H9 (cell line): Measurements from ENCODE around the gene BOD1. TPM values are rescaled to one million over a fixed set of nuclear protein-coding genes. Genes with fewer than 3 reads are reported as not detected.

ENCODE experiments used
- DNase-seq: peaks from one replicate; pipeline ENCODE4 v3.0.0-alpha.2; 2017
- H2AFZ ChIP-seq: one replicate; pipeline ENCODE4 v1.6.1; 2013; ENCODE audit warnings: mild to moderate bottlenecking, low read length, control low read depth, moderate library complexity
- H2AK5ac ChIP-seq: 2 replicates; pipeline ENCODE4 v1.6.1; 2013; ENCODE audit warnings: low read length, control low read depth, mixed read lengths; ENCODE audit not compliant: insufficient read length
- H2BK120ac ChIP-seq: one replicate; pipeline ENCODE4 v1.6.1; 2013; ENCODE audit warnings: low read depth, mild to moderate bottlenecking, low read length, control low read depth, inconsistent platforms; ENCODE audit not compliant: poor library complexity, severe bottlenecking
- H2BK12ac ChIP-seq: 2 replicates; pipeline ENCODE4 v1.6.1; 2013; ENCODE audit warnings: low read length, control low read depth, mixed read lengths, low read depth; ENCODE audit not compliant: insufficient read length
- H2BK15ac ChIP-seq: 2 replicates; pipeline ENCODE4 v1.6.1; 2013; ENCODE audit warnings: low read depth, low read length, control low read depth
- H2BK20ac ChIP-seq: one replicate; pipeline ENCODE4 v1.6.1; 2013; ENCODE audit warnings: low read depth, mild to moderate bottlenecking, low read length, control low read depth, inconsistent platforms; ENCODE audit not compliant: poor library complexity, severe bottlenecking
- H2BK5ac ChIP-seq: 2 replicates; pipeline ENCODE4 v1.6.1; 2013; ENCODE audit warnings: low read length, control low read depth, mixed read lengths; ENCODE audit not compliant: insufficient read length
- H3K14ac ChIP-seq: 2 replicates; pipeline ENCODE4 v1.6.1; 2013; ENCODE audit warnings: low read length, control low read depth; ENCODE audit not compliant: insufficient read depth
- H3K18ac ChIP-seq: 2 replicates; pipeline ENCODE4 v1.6.1; 2013; ENCODE audit warnings: low read depth, mild to moderate bottlenecking, mixed read lengths, low read length, control low read depth; ENCODE audit not compliant: insufficient read length
- H3K23ac ChIP-seq: 2 replicates; pipeline ENCODE4 v1.6.1; 2013; ENCODE audit warnings: low read length, control low read depth, mixed read lengths, low read depth; ENCODE audit not compliant: insufficient read length
- H3K23me2 ChIP-seq: 2 replicates; pipeline ENCODE4 v1.6.1; 2013; ENCODE audit warnings: low read depth, mild to moderate bottlenecking, mixed read lengths, low read length, control low read depth; ENCODE audit not compliant: insufficient read length, poor library complexity, severe bottlenecking
- H3K27ac ChIP-seq: 2 replicates; pipeline ENCODE4 v1.5.1; 2013; ENCODE audit warnings: low read length, control low read depth, mixed read lengths, low read depth; ENCODE audit not compliant: insufficient read length
- H3K27me3 ChIP-seq: 2 replicates; pipeline ENCODE4 v1.6.1; 2013; ENCODE audit warnings: low read length, control low read depth, inconsistent platforms; ENCODE audit not compliant: insufficient read depth
- H3K4ac ChIP-seq: 2 replicates; pipeline ENCODE4 v1.6.1; 2013; ENCODE audit warnings: low read depth, mild to moderate bottlenecking, control low read depth, inconsistent platforms, low read length, moderate library complexity
- H3K4me1 ChIP-seq: 2 replicates; pipeline ENCODE4 v1.6.1; 2013; ENCODE audit warnings: low read length, control low read depth, inconsistent platforms; ENCODE audit not compliant: insufficient read depth
- H3K4me2 ChIP-seq: 2 replicates; pipeline ENCODE4 v1.6.1; 2013; ENCODE audit warnings: low read length, control low read depth, mixed read lengths; ENCODE audit not compliant: insufficient read length, insufficient read depth
- H3K56ac ChIP-seq: 2 replicates; pipeline ENCODE4 v1.6.1; 2013; ENCODE audit warnings: low read depth, mild to moderate bottlenecking, mixed read lengths, low read length, control low read depth; ENCODE audit not compliant: insufficient read length
- H3K79me1 ChIP-seq: 2 replicates; pipeline ENCODE4 v1.6.1; 2013; ENCODE audit warnings: low read depth, mild to moderate bottlenecking, moderate library complexity, low read length, control low read depth, inconsistent platforms; ENCODE audit not compliant: insufficient read depth, poor library complexity, severe bottlenecking
- H3K79me2 ChIP-seq: 2 replicates; pipeline ENCODE4 v1.6.1; 2013; ENCODE audit warnings: low read length, control low read depth, inconsistent platforms; ENCODE audit not compliant: insufficient read depth
- H3K9ac ChIP-seq: 2 replicates; pipeline ENCODE4 v1.6.1; 2013; ENCODE audit warnings: low read length, control low read depth, mixed read lengths; ENCODE audit not compliant: insufficient read length; ENCODE audit errors: extremely low read depth
- H3K9me3 ChIP-seq: one replicate; pipeline ENCODE4 v1.6.1; 2013; ENCODE audit warnings: low read depth, low read length, inconsistent platforms; ENCODE audit not compliant: control insufficient read depth
- H3T11ph ChIP-seq: one replicate; pipeline ENCODE4 v1.6.1; 2013; ENCODE audit warnings: mild to moderate bottlenecking, low read length, control low read depth, inconsistent platforms
- H4K20me1 ChIP-seq: one replicate; pipeline ENCODE4 v1.6.1; 2013; ENCODE audit not compliant: control insufficient read depth, insufficient read length, insufficient read depth
- H4K5ac ChIP-seq: 2 replicates; pipeline ENCODE4 v1.6.1; 2013; ENCODE audit warnings: low read depth, mild to moderate bottlenecking, mixed read lengths, low read length, control low read depth; ENCODE audit not compliant: insufficient read length
- H4K8ac ChIP-seq: replicated peaks from 2 replicates; pipeline ENCODE4 v1.6.1; 2013; ENCODE audit warnings: low read length, control low read depth, mixed read lengths, low read depth; ENCODE audit not compliant: insufficient read length
- H4K91ac ChIP-seq: 2 replicates; pipeline ENCODE4 v1.6.1; 2013; ENCODE audit warnings: low read depth, mild to moderate bottlenecking, moderate library complexity, mixed read lengths, low read length, control low read depth; ENCODE audit not compliant: insufficient read length
- H3K27ac Mint-ChIP-seq, 3 experiments: 2 replicates in 2 of 3; 3 replicates in 1 of 3; pipeline ENCODE4 v1.8.0; 2020 to 2021; ENCODE audit warnings: mixed read lengths in 3 of 3, mild to moderate bottlenecking in 1 of 3, moderate library complexity in 1 of 3
- H3K27me3 Mint-ChIP-seq: 2 replicates; pipeline ENCODE4 v1.8.0; 2021; ENCODE audit warnings: low read depth, mild to moderate bottlenecking, moderate library complexity, mixed read lengths
- H3K36me3 Mint-ChIP-seq, 3 experiments: 2 replicates in 2 of 3; 3 replicates in 1 of 3; pipeline ENCODE4 v1.8.0; 2020 to 2021; ENCODE audit warnings: low read depth in 3 of 3, mixed read lengths in 3 of 3; ENCODE audit not compliant: insufficient read depth in 1 of 3
- H3K4me1 Mint-ChIP-seq, 2 experiments: 2 replicates each; pipeline ENCODE4 v1.8.0; 2020; ENCODE audit warnings: mixed read lengths in 2 of 2
- H3K4me3 Mint-ChIP-seq, 2 experiments: 2 replicates in 1 of 2; 3 replicates in 1 of 2; pipeline ENCODE4 v1.8.0; 2020 to 2021; ENCODE audit warnings: mild to moderate bottlenecking in 2 of 2, mixed read lengths in 2 of 2, moderate library complexity in 1 of 2
- H3K9me3 Mint-ChIP-seq, 2 experiments: 2 replicates in 1 of 2; 3 replicates in 1 of 2; pipeline ENCODE4 v1.8.0; 2020; ENCODE audit warnings: mild to moderate bottlenecking in 2 of 2, mixed read lengths in 2 of 2, moderate library complexity in 1 of 2
- WGBS: extraction: QIAGEN DNeasy Blood & Tissue Kit; methylation state at CpG from one replicate; pipeline ENCODE4 v1.1.7; 2013; ENCODE audit warnings: missing lambda C conversion rate, low lambda C conversion rate, mixed read lengths; ENCODE audit not compliant: insufficient read length; ENCODE audit errors: extremely low coverage; 5-methylcytosine and 5-hydroxymethylcytosine counted together
- total RNA-seq: library from RNA; stranded (reverse); gene quantifications from 2 replicates; pipeline ENCODE4 v1.2.1, GENCODE V29; 2021
- TF ChIP-seq, protein P1 (sequence below): fragments of 200-600 bp; sonication (generic); conservative IDR thresholded peaks from 3 replicates; pipeline ENCODE4 v1.8.0; 2021; ENCODE audit warnings: antibody characterized with exemption, mild to moderate bottlenecking

The BOD1 gene
- total RNA-seq, 1 experiment from 2014 or later, result 121 TPM

DNA sequence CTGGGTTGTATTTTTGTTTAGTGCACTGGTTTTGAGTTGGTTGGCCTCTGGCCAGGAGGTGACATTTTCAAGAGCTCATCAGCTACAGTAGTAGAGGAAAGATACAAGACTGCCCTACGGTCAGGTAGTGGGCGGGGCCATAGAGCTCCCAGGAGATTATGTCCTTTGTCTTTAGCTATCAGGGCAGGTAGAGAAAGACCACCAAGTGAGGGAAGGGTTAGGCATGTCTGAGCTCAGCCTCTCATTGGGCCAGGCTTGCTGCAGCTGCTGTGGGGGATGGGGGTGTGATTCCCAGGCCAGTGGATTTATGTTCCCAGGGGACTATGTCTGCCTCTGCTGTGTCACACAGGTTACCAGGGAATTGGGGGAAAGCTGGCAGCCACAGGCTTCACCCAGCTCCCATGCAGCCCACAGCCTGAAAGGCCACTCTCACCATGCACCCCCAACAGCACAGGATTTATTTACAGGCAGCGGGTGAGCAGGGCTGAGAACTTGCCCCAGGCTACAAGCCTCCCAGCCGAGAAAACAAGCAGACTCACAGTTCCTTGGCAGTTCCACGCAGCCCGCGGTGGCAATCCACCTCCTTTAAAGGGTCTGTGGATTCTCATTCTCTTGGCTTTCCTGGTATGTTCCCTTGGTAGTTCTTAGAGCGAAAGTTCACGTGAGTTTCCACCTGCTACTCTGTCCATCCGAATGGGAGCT is 37.5 kb upstream of the BOD1 start:
- no peak overlapping the region for H3T11ph ChIP-seq
- no peak overlapping the region for H3K27ac ChIP-seq
- no peaks in the 10 kb centered on the region for H3K9me3 ChIP-seq
- H3K14ac ChIP-seq, result no peak overlapping the region
- no peak overlapping the region for H2BK15ac ChIP-seq
- H3K18ac ChIP-seq, result no peak overlapping the region
- H3K23ac ChIP-seq, result no peak overlapping the region
- TF ChIP-seq, protein P1, sequence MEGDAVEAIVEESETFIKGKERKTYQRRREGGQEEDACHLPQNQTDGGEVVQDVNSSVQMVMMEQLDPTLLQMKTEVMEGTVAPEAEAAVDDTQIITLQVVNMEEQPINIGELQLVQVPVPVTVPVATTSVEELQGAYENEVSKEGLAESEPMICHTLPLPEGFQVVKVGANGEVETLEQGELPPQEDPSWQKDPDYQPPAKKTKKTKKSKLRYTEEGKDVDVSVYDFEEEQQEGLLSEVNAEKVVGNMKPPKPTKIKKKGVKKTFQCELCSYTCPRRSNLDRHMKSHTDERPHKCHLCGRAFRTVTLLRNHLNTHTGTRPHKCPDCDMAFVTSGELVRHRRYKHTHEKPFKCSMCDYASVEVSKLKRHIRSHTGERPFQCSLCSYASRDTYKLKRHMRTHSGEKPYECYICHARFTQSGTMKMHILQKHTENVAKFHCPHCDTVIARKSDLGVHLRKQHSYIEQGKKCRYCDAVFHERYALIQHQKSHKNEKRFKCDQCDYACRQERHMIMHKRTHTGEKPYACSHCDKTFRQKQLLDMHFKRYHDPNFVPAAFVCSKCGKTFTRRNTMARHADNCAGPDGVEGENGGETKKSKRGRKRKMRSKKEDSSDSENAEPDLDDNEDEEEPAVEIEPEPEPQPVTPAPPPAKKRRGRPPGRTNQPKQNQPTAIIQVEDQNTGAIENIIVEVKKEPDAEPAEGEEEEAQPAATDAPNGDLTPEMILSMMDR, result no peak
- H2BK20ac ChIP-seq, result no peak overlapping the region
- no peaks in the 10 kb centered on the region for H3K79me2 ChIP-seq
- H2BK5ac ChIP-seq, result no peak overlapping the region
- no peak overlapping the region for H2BK12ac ChIP-seq
- H4K20me1 ChIP-seq, result no peaks in the 10 kb centered on the region
- H3K27me3 ChIP-seq, result no peaks in the 10 kb centered on the region
- no peak overlapping the region for H3K56ac ChIP-seq
- no CpG with 5 or more reads among the region's 10 CpGs for WGBS
- no peaks in the 10 kb centered on the region; the same call in none of the 2 replicates for H3K27me3 Mint-ChIP-seq
- peaks cover 17 to 32% (median 19%) of the 10 kb centered on the region in 3 experiments for H3K36me3 Mint-ChIP-seq
- peaks cover 25 to 28% of the 10 kb centered on the region in 2 experiments for H3K4me1 Mint-ChIP-seq
- H3K4ac ChIP-seq, result no peak overlapping the region
- no peak overlapping the region for H4K8ac ChIP-seq
- H2AK5ac ChIP-seq, result no peak overlapping the region
- no peaks in the 10 kb centered on the region for H3K79me1 ChIP-seq
- no peak overlapping the region for H2AFZ ChIP-seq
- no peak overlapping the region for H3K4me3 Mint-ChIP-seq
- H4K91ac ChIP-seq, result no peak overlapping the region
- H3K23me2 ChIP-seq, result no peaks in the 10 kb centered on the region
- DNase-seq, result no peak
- H3K9ac ChIP-seq, result no peak overlapping the region
- H3K27ac Mint-ChIP-seq, result no peak overlapping the region
- no peak overlapping the region for H3K4me2 ChIP-seq
- no peak overlapping the region for H4K5ac ChIP-seq
- no peaks in the 10 kb centered on the region for H3K4me1 ChIP-seq
- no peak overlapping the region for H2BK120ac ChIP-seq
- H3K9me3 Mint-ChIP-seq, result peaks cover 33 to 35% of the 10 kb centered on the region in 2 experiments
